Measurements from ENCODE around the gene VPS37D. TPM values are rescaled to one million over a fixed set of nuclear protein-coding genes. Genes with fewer than 3 reads are reported as not detected.
"Not testable (repeated sequence)": the region's sequence is repeated elsewhere in the genome, so short reads cannot be mapped to it uniquely, and the experiment has no call there.

VPS37D gene
- total RNA-seq, 1 experiment from 2014 or later: 8.7 TPM

DNA sequence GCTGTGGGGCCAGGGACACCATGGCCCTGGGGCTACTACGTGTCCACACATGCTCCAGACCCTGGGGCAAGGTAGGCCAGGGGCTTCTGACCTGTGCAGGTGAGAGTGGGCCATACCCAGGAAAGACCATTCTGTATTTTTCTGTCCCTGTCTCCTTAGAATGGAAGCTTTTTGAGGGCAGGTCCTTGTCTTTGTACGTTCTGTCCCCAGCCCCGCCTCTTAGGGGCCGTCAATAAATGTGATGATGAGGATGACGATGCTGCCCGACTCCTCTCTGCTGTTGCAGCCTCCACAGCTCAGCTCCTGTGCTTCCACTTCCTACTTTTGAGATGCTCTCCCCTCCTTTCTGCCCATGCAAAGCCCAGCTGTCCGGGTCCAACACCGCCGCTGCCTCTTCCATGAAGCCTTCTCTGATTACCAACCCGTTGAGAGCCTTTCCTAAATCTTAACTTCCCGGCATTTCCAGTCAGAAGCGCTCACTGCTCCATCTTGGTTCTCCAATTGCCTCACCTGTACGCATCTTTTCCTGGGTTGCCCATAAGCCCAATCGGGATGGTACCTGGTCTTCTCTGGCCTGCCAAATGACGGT lies 4.3 kb downstream of the VPS37D start:
- DNase-seq (ENCODE audit: low spot score): no peak
- Histone ChIP-seq H3K4me1 (ENCODE audit: insufficient read depth, low read length, poor library complexity, severe bottlenecking) (peaks cover 6% of the 10 kb centered on the region), H3K27me3 (replicated peaks; ENCODE audit: insufficient read depth, low read depth, low read length, poor library complexity) (no peaks in the 10 kb centered on the region), H3K4me3 (ENCODE audit: low read depth, low read length, poor library complexity, severe bottlenecking) (no peak overlapping the region), H3K9me3 (ENCODE audit: low read depth, low read length, poor library complexity, severe bottlenecking) (no peaks in the 10 kb centered on the region), H3K27ac (ENCODE audit: low read depth, low read length, poor library complexity, severe bottlenecking) (no peak overlapping the region), H3K36me3 (ENCODE audit: insufficient read depth, low read length, poor library complexity, severe bottlenecking) (no peaks in the 10 kb centered on the region)
- intact Hi-C loops (cut with micrococcal nuclease; ENCODE audit: unreplicated experiment): no loop called here
- TF ChIP-seq, protein P1, sequence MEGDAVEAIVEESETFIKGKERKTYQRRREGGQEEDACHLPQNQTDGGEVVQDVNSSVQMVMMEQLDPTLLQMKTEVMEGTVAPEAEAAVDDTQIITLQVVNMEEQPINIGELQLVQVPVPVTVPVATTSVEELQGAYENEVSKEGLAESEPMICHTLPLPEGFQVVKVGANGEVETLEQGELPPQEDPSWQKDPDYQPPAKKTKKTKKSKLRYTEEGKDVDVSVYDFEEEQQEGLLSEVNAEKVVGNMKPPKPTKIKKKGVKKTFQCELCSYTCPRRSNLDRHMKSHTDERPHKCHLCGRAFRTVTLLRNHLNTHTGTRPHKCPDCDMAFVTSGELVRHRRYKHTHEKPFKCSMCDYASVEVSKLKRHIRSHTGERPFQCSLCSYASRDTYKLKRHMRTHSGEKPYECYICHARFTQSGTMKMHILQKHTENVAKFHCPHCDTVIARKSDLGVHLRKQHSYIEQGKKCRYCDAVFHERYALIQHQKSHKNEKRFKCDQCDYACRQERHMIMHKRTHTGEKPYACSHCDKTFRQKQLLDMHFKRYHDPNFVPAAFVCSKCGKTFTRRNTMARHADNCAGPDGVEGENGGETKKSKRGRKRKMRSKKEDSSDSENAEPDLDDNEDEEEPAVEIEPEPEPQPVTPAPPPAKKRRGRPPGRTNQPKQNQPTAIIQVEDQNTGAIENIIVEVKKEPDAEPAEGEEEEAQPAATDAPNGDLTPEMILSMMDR (conservative IDR thresholded peaks at IDR 0.05; ENCODE audit: low read depth, low read length): no peak
- no peak for TF ChIP-seq EZH2 (IDR thresholded peaks at IDR 0.05; ENCODE audit: borderline replicate concordance, low read depth, low read length, poor library complexity, severe bottlenecking)
- ChIA-PET CTCF (no interaction called here), POLR2A (ENCODE audit: low non-redundant PET) (no interaction called here)
- BruUV-seq (replicated peaks): no TSS peak

DNA sequence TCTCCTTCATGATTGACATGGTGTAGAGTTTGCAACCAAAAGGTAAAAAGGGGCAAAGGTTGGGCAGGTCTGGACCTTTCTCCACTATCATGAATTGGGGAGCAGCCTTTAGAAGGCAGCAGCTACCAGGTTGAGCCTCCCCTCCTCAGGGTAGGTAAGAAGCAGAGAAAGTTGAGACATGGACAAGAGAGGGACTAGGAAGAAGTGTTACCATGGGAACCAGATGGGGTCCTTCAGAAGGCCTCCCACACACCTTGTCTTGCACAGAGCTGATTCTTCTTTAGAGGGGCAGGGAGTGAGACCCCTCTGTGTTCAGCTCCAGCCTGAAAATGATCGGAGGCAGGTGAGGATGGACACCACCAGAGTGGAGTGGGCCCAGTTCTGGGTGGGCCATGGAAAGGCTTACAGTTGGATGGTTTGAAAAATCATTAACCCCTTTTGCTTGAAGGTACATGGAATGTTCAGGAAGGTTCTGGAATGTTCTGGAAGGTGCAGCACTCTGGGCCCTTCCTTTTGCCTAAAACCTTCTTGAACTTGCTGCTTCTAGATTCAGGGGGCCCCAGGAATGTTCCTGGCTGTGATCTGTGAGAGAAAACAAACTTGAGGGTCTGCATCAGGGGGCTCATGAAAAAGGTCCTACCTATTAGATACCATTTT lies 7.0 kb downstream of the VPS37D start:
- H3K27ac ChIP-seq (ENCODE audit: low read depth, low read length, poor library complexity, severe bottlenecking): peak overlapping the region; percentile 37
- BruUV-seq (replicated peaks): no TSS peak
- no peak for TF ChIP-seq EZH2 (IDR thresholded peaks at IDR 0.05; ENCODE audit: borderline replicate concordance, low read depth, low read length, poor library complexity, severe bottlenecking)
- TF ChIP-seq, protein P1 (conservative IDR thresholded peaks at IDR 0.05; ENCODE audit: low read depth, low read length): no peak
- no peaks in the 10 kb centered on the region for H3K27me3 ChIP-seq (replicated peaks; ENCODE audit: insufficient read depth, low read depth, low read length, poor library complexity)
- no peak for DNase-seq (ENCODE audit: low spot score)
- ChIA-PET POLR2A (ENCODE audit: low non-redundant PET) (no interaction called here), CTCF (no interaction called here)
- no peak overlapping the region for H3K4me3 ChIP-seq (ENCODE audit: low read depth, low read length, poor library complexity, severe bottlenecking)
- intact Hi-C loops (cut with micrococcal nuclease; ENCODE audit: unreplicated experiment): no loop called here
- no peaks in the 10 kb centered on the region for H3K9me3 ChIP-seq (ENCODE audit: low read depth, low read length, poor library complexity, severe bottlenecking)
- H3K4me1 ChIP-seq (ENCODE audit: insufficient read depth, low read length, poor library complexity, severe bottlenecking): no peaks in the 10 kb centered on the region
- H3K36me3 ChIP-seq (ENCODE audit: insufficient read depth, low read length, poor library complexity, severe bottlenecking): peaks cover 6% of the 10 kb centered on the region

DNA sequence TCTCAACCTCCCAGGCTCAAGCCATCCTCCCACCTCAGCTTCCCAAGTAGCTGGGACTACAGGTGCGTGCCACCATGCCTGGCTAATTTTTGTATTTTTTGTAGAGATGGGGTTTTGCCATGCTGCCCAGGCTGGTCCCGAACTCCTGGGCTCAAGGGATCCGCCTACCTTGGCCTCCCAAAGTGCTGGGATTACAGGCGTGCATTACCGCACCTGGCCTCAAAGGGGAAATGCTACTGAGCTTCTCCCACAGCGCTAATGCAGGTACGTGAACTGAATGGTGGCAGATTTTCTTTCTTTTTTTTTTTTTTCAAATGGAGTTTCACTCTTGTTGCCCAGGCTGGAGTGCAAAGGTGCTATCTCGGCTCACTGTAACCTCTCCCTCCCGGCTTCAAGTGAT lies 8.4 kb downstream of the VPS37D start:
- H3K4me3 ChIP-seq (ENCODE audit: low read depth, low read length, poor library complexity, severe bottlenecking); H3K36me3 ChIP-seq (ENCODE audit: insufficient read depth, low read length, poor library complexity, severe bottlenecking); POLR2A ChIA-PET (ENCODE audit: low non-redundant PET); BruUV-seq (replicated peaks); H3K9me3 ChIP-seq (ENCODE audit: low read depth, low read length, poor library complexity, severe bottlenecking); H3K27ac ChIP-seq (ENCODE audit: low read depth, low read length, poor library complexity, severe bottlenecking); CTCF ChIA-PET; DNase-seq (ENCODE audit: low spot score); intact Hi-C loops (cut with micrococcal nuclease; ENCODE audit: unreplicated experiment); H3K27me3 ChIP-seq (replicated peaks; ENCODE audit: insufficient read depth, low read depth, low read length, poor library complexity): not testable (repeated sequence)
- H3K4me1 ChIP-seq (ENCODE audit: insufficient read depth, low read length, poor library complexity, severe bottlenecking): peaks cover 10% of the 10 kb centered on the region

DNA sequence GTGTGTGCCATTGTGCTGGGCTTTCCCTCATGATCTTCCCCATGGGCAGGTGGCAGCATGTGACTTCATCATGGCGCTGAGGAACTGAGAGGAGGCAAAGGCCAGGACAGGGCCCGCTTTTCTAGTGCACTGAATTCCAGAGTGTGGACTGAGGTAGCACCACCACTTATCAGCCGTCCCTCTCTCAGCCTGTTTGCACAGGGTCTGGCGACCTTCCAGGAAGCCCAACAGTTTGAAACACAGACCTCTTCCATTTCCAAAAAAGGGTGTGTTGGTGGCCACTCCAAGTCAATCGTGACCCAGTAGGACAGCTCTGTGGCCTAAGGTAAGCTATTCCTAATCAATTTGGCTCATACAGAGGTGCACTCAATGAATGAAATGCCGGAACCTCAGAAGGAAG lies 11.2 kb downstream of the VPS37D start:
- ChIA-PET POLR2A (ENCODE audit: low non-redundant PET) (no interaction called here), CTCF (interaction anchor here (1.2 kb wide), 1 partner anchor 72 kb away, joined by 3 read pairs; no protein-coding TSS in a partner anchor)

More for the DNA sequence above, 11.2 kb downstream of the VPS37D start:
- Histone ChIP-seq H3K4me1 (ENCODE audit: insufficient read depth, low read length, poor library complexity, severe bottlenecking) (peaks cover 16% of the 10 kb centered on the region), H3K9me3 (ENCODE audit: low read depth, low read length, poor library complexity, severe bottlenecking) (no peaks in the 10 kb centered on the region), H3K27me3 (replicated peaks; ENCODE audit: insufficient read depth, low read depth, low read length, poor library complexity) (no peaks in the 10 kb centered on the region), H3K4me3 (ENCODE audit: low read depth, low read length, poor library complexity, severe bottlenecking) (no peak overlapping the region), H3K36me3 (ENCODE audit: insufficient read depth, low read length, poor library complexity, severe bottlenecking) (peaks cover 6% of the 10 kb centered on the region), H3K27ac (ENCODE audit: low read depth, low read length, poor library complexity, severe bottlenecking) (no peak overlapping the region)
- TF ChIP-seq EZH2 (IDR thresholded peaks at IDR 0.05; ENCODE audit: borderline replicate concordance, low read depth, low read length, poor library complexity, severe bottlenecking): no peak
- TF ChIP-seq, protein P1 (conservative IDR thresholded peaks at IDR 0.05; ENCODE audit: low read depth, low read length): no peak
- intact Hi-C loops (cut with micrococcal nuclease; ENCODE audit: unreplicated experiment): no loop called here
- no peak for DNase-seq (ENCODE audit: low spot score)
- no TSS peak for BruUV-seq (replicated peaks)
